GM23338 (cell line): ENCODE measurements around the gene EPHB2. TPM values are rescaled to one million over a fixed set of nuclear protein-coding genes. Genes with fewer than 3 reads are reported as not detected.

Experiments
- ATAC-seq: fragments of 200-7000 bp; cut with Tn5 transposase; 3 replicates; pipeline ENCODE4 v1.9.1; 2020
- DNase-seq: peaks from one replicate; pipeline ENCODE4 v3.0.0-alpha.2; 2015; ENCODE audit warnings: low spot score
- H2AFZ ChIP-seq: fragments of 200-600 bp; sonication (generic); 2 replicates; pipeline ENCODE4 v1.8.0; 2016; ENCODE audit warnings: antibody characterized with exemption, mild to moderate bottlenecking, moderate library complexity
- H3F3A ChIP-seq: fragments of 200-600 bp; sonication (generic); replicated peaks from 2 replicates; pipeline ENCODE4 v1.8.0; 2017; ENCODE audit warnings: antibody characterized with exemption, mixed run types, low read depth
- H3K27ac ChIP-seq: fragments of 200-600 bp; sonication (generic); 2 replicates; pipeline ENCODE4 v1.6.1; 2016; ENCODE audit warnings: low read depth
- H3K27me3 ChIP-seq: fragments of 200-600 bp; sonication (generic); 2 replicates; pipeline ENCODE4 v1.8.0; 2016; ENCODE audit warnings: mild to moderate bottlenecking, mixed run types, moderate library complexity; ENCODE audit not compliant: insufficient read depth
- H3K36me3 ChIP-seq: fragments of 200-600 bp; sonication (generic); 2 replicates; pipeline ENCODE4 v1.8.0; 2016; ENCODE audit warnings: mild to moderate bottlenecking; ENCODE audit not compliant: insufficient read depth
- H3K4me1 ChIP-seq: fragments of 200-600 bp; sonication (generic); 2 replicates; pipeline ENCODE4 v1.8.0; 2016; ENCODE audit warnings: mild to moderate bottlenecking, moderate library complexity; ENCODE audit not compliant: insufficient read depth
- H3K4me2 ChIP-seq: fragments of 200-600 bp; sonication (generic); 2 replicates; pipeline ENCODE4 v1.7.1; 2017; ENCODE audit warnings: mixed run types
- H3K4me3 ChIP-seq: fragments of 200-600 bp; sonication (generic); 2 replicates; pipeline ENCODE4 v1.6.1; 2016; ENCODE audit warnings: mixed run types
- H3K79me2 ChIP-seq: fragments of 200-600 bp; sonication (generic); replicated peaks from 2 replicates; pipeline ENCODE4 v1.8.0; 2017; ENCODE audit warnings: mild to moderate bottlenecking; ENCODE audit not compliant: insufficient read depth
- H3K9me2 ChIP-seq: fragments of 200-600 bp; sonication (generic); 2 replicates; pipeline ENCODE4 v1.8.0; 2017; ENCODE audit not compliant: insufficient read depth
- H4K20me1 ChIP-seq: fragments of 200-600 bp; sonication (generic); replicated peaks from 2 replicates; pipeline ENCODE4 v1.8.0; 2017; ENCODE audit warnings: mild to moderate bottlenecking; ENCODE audit not compliant: insufficient read depth
- H3K27ac Mint-ChIP-seq: 2 replicates; pipeline ENCODE4 v1.8.0; 2020; ENCODE audit warnings: inconsistent platforms, mild to moderate bottlenecking, moderate library complexity, mixed read lengths
- H3K27me3 Mint-ChIP-seq: 3 replicates; pipeline ENCODE4 v1.8.0; 2022; ENCODE audit warnings: low read depth, mild to moderate bottlenecking, moderate library complexity, mixed read lengths, inconsistent platforms; ENCODE audit not compliant: insufficient read depth, poor library complexity
- H3K36me3 Mint-ChIP-seq: 3 replicates; pipeline ENCODE4 v1.8.0; 2021; ENCODE audit warnings: low read depth, mild to moderate bottlenecking, inconsistent platforms, moderate library complexity, mixed read lengths
- H3K4me1 Mint-ChIP-seq: 3 replicates; pipeline ENCODE4 v1.8.0; 2020; ENCODE audit warnings: mild to moderate bottlenecking, inconsistent platforms, mixed read lengths
- H3K4me3 Mint-ChIP-seq: 3 replicates; pipeline ENCODE4 v1.8.0; 2021; ENCODE audit warnings: moderate library complexity, mild to moderate bottlenecking, inconsistent platforms, mixed read lengths
- H3K9me3 Mint-ChIP-seq: 3 replicates; pipeline ENCODE4 v1.8.0; 2020; ENCODE audit warnings: moderate library complexity, mild to moderate bottlenecking, inconsistent platforms, mixed read lengths
- EZH2 ChIP-seq: fragments of 200-600 bp; sonication (generic); IDR thresholded peaks from one replicate; pipeline ENCODE4 v1.8.0; 2017; ENCODE audit warnings: antibody characterized with exemption, mild to moderate bottlenecking, low read depth; ENCODE audit not compliant: unreplicated experiment
- EZH2phosphoT487 ChIP-seq: fragments of 200-600 bp; sonication (generic); IDR thresholded peaks from one replicate; pipeline ENCODE4 v1.8.1; 2018; ENCODE audit warnings: antibody characterized with exemption; ENCODE audit not compliant: unreplicated experiment
- POLR2AphosphoS5 ChIP-seq: IDR thresholded peaks from 2 replicates; pipeline ENCODE4 v1.6.1; 2016; ENCODE audit warnings: antibody characterized with exemption, low read depth
- STAT1 ChIP-seq: IDR thresholded peaks from one replicate; pipeline ENCODE4 v1.6.1; 2016; ENCODE audit warnings: antibody characterized with exemption; ENCODE audit not compliant: unreplicated experiment
- ZNF114 ChIP-seq: fragments of 250-450 bp; sonication (Bioruptor Pico); IDR thresholded peaks from 2 replicates; pipeline ENCODE4 v1.5.0; 2020; ENCODE audit warnings: mild to moderate bottlenecking, moderate library complexity
- ZNF331 ChIP-seq: fragments of 250-450 bp; sonication (Bioruptor Pico); IDR thresholded peaks from 2 replicates; pipeline ENCODE4 v1.5.0; 2020; ENCODE audit warnings: low read depth, mild to moderate bottlenecking, moderate library complexity
- polyA plus RNA-seq: library from polyadenylated mRNA; unstranded; fragments of >200 nt; fragmentation: Nextera tagmentation; extraction: Ambion mirVana; gene quantifications from 2 replicates; pipeline ENCODE4 v1.2.1, GENCODE V29; 2016
- total RNA-seq: library from RNA; depleted of rRNA; stranded (reverse); fragments of >200 nt; shearing (Covaris generic); gene quantifications from 2 replicates; pipeline ENCODE4 v1.2.3, GENCODE V29; 2014
- TF ChIP-seq, protein P1 (sequence below): fragments of 250-450 bp; sonication (Bioruptor Pico); IDR thresholded peaks from 2 replicates; pipeline ENCODE4 v1.5.0; 2020; ENCODE audit warnings: mild to moderate bottlenecking, moderate library complexity
- TF ChIP-seq, protein P2 (sequence below): IDR thresholded peaks from 2 replicates; pipeline ENCODE4 v1.6.1; 2016; ENCODE audit warnings: antibody characterized with exemption
- TF ChIP-seq, protein P3 (sequence below): IDR thresholded peaks from one replicate; pipeline ENCODE4 v1.6.1; 2018; ENCODE audit warnings: antibody characterized with exemption; ENCODE audit not compliant: unreplicated experiment

Gene EPHB2
- total and polyA plus RNA-seq, 2 experiments from 2014 or later, result 4.1 to 20.1 TPM

DNA sequence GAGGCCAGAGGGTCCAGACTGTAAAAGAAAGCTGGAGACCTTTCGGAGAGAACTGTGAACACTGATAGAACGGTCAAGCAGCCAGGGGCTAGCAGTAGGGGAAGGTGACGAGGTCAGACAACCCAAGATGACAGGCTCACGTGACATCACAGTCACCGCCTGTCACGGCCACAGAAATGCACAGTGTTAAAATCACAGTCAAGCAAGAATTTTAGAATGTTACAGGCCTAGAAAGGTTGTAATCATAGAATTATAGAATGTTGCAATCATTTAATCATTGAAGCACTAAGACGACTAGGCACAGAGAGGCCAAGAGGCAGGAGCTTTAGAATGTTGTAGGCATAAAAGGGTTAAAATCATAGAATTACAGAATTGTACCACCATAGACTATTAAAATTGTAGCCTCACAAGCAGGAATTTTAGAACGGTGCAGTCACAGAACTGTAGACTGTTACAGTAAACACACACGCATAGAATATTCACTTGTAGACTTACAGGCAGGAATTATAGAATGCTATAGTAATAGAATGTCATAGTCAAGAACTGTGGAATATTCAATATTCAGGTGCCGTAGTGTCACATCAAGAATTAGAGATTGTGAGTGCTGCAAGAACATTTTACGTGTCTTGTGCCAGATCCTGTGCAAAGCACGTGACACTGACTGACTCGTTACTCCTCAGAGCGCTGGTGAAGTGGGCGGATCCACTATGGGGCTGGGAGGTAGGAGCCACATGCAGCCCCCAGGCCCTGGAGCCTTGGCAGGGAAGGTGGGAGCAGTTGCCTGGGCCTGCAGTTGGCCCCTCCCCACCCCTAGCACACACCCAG lies 118.1 kb downstream of the EPHB2 start:
- Mint-ChIP-seq H3K36me3 (no peaks in the 10 kb centered on the region), H3K4me1 (peaks cover 40% of the 10 kb centered on the region), H3K9me3 (no peaks in the 10 kb centered on the region), H3K4me3 (no peak overlapping the region), H3K27ac (no peak overlapping the region), H3K27me3 (peaks cover 13% of the 10 kb centered on the region)
- Histone ChIP-seq H3K4me1 (peaks cover 24% of the 10 kb centered on the region), H3K27ac (no peak overlapping the region), H3K79me2 (no peaks in the 10 kb centered on the region), H2AFZ (no peak overlapping the region), H3K9me2 (no peaks in the 10 kb centered on the region), H3K4me3 (no peak overlapping the region), H3F3A (no peaks in the 10 kb centered on the region), H3K27me3 (no peaks in the 10 kb centered on the region), H3K36me3 (no peaks in the 10 kb centered on the region), H3K4me2 (no peak overlapping the region), H4K20me1 (no peaks in the 10 kb centered on the region; the same call in 1 of the 2 replicates)
- DNase-seq (no peak), ATAC-seq (peak; percentile 42)
- TF ChIP-seq, protein P1, sequence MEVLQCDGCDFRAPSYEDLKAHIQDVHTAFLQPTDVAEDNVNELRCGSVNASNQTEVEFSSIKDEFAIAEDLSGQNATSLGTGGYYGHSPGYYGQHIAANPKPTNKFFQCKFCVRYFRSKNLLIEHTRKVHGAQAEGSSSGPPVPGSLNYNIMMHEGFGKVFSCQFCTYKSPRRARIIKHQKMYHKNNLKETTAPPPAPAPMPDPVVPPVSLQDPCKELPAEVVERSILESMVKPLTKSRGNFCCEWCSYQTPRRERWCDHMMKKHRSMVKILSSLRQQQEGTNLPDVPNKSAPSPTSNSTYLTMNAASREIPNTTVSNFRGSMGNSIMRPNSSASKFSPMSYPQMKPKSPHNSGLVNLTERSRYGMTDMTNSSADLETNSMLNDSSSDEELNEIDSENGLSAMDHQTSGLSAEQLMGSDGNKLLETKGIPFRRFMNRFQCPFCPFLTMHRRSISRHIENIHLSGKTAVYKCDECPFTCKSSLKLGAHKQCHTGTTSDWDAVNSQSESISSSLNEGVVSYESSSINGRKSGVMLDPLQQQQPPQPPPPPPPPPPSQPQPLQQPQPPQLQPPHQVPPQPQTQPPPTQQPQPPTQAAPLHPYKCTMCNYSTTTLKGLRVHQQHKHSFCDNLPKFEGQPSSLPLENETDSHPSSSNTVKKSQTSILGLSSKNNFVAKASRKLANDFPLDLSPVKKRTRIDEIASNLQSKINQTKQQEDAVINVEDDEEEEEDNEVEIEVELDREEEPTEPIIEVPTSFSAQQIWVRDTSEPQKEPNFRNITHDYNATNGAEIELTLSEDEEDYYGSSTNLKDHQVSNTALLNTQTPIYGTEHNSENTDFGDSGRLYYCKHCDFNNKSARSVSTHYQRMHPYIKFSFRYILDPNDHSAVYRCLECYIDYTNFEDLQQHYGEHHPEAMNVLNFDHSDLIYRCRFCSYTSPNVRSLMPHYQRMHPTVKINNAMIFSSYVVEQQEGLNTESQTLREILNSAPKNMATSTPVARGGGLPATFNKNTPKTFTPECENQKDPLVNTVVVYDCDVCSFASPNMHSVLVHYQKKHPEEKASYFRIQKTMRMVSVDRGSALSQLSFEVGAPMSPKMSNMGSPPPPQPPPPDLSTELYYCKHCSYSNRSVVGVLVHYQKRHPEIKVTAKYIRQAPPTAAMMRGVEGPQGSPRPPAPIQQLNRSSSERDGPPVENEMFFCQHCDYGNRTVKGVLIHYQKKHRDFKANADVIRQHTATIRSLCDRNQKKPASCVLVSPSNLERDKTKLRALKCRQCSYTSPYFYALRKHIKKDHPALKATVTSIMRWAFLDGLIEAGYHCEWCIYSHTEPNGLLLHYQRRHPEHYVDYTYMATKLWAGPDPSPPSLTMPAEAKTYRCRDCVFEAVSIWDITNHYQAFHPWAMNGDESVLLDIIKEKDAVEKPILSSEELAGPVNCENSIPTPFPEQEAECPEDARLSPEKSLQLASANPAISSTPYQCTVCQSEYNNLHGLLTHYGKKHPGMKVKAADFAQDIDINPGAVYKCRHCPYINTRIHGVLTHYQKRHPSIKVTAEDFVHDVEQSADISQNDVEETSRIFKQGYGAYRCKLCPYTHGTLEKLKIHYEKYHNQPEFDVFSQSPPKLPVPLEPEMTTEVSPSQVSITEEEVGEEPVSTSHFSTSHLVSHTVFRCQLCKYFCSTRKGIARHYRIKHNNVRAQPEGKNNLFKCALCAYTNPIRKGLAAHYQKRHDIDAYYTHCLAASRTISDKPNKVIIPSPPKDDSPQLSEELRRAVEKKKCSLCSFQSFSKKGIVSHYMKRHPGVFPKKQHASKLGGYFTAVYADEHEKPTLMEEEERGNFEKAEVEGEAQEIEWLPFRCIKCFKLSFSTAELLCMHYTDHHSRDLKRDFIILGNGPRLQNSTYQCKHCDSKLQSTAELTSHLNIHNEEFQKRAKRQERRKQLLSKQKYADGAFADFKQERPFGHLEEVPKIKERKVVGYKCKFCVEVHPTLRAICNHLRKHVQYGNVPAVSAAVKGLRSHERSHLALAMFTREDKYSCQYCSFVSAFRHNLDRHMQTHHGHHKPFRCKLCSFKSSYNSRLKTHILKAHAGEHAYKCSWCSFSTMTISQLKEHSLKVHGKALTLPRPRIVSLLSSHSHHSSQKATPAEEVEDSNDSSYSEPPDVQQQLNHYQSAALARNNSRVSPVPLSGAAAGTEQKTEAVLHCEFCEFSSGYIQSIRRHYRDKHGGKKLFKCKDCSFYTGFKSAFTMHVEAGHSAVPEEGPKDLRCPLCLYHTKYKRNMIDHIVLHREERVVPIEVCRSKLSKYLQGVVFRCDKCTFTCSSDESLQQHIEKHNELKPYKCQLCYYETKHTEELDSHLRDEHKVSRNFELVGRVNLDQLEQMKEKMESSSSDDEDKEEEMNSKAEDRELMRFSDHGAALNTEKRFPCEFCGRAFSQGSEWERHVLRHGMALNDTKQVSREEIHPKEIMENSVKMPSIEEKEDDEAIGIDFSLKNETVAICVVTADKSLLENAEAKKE (CRISPR knock-in tag), result no peak
- no peak for TF ChIP-seq EZH2phosphoT487

DNA sequence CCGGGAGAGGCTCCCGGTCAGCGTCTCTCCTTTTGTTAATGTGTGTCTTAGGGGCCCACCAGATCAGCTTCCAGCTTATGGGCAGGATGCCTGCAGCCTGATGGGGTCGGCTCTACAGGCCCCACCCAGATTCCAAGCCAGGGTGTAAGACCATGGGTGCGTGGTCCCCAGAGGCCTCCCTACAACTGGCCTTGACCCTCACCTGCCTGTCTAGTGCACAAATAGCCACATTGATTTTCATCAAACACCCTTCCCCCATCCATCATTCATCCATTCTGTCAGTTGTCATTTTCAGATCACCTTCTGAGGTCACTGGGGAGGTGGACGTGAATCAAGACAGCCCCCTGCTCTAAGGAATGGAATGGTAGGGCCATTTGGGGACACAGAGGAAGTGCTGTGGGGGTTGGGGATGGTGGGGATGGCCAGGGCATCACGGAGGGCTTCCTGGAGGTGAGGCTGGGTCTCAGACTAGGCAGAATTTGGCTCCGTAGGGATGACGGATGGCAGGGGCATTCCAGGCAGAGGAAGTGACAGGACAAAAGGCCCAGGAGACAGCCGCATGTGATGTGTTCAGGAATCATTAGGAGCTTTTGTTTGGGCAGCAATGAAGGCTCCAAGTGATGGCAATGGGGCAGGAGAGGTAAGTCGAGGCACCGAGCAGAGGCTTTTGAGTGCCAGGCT lies 118.8 kb downstream of the EPHB2 start:
- Mint-ChIP-seq H3K36me3 (no peaks in the 10 kb centered on the region), H3K27me3 (peaks cover 13% of the 10 kb centered on the region), H3K4me1 (peaks cover 40% of the 10 kb centered on the region), H3K9me3 (no peaks in the 10 kb centered on the region), H3K4me3 (no peak overlapping the region), H3K27ac (0 out of 2 replicates have a peak overlapping the region, but pooled peaks have one; percentile 19)
- no peak for ATAC-seq
- Histone ChIP-seq H3K4me3 (no peak overlapping the region), H2AFZ (no peak overlapping the region), H3K36me3 (no peaks in the 10 kb centered on the region), H3K4me1 (peaks cover 24% of the 10 kb centered on the region), H4K20me1 (no peaks in the 10 kb centered on the region; the same call in 1 of the 2 replicates), H3F3A (no peaks in the 10 kb centered on the region), H3K79me2 (no peaks in the 10 kb centered on the region), H3K27me3 (no peaks in the 10 kb centered on the region), H3K9me2 (no peaks in the 10 kb centered on the region), H3K4me2 (no peak overlapping the region), H3K27ac (no peak overlapping the region)
- DNase-seq, result no peak
- TF ChIP-seq POLR2AphosphoS5 (no peak), ZNF331 (CRISPR knock-in tag) (no peak), STAT1 (no peak), ZNF114 (CRISPR knock-in tag) (no peak), EZH2 (no peak)
- TF ChIP-seq, protein P2, sequence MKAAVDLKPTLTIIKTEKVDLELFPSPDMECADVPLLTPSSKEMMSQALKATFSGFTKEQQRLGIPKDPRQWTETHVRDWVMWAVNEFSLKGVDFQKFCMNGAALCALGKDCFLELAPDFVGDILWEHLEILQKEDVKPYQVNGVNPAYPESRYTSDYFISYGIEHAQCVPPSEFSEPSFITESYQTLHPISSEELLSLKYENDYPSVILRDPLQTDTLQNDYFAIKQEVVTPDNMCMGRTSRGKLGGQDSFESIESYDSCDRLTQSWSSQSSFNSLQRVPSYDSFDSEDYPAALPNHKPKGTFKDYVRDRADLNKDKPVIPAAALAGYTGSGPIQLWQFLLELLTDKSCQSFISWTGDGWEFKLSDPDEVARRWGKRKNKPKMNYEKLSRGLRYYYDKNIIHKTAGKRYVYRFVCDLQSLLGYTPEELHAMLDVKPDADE, result no peak
- TF ChIP-seq, protein P3, sequence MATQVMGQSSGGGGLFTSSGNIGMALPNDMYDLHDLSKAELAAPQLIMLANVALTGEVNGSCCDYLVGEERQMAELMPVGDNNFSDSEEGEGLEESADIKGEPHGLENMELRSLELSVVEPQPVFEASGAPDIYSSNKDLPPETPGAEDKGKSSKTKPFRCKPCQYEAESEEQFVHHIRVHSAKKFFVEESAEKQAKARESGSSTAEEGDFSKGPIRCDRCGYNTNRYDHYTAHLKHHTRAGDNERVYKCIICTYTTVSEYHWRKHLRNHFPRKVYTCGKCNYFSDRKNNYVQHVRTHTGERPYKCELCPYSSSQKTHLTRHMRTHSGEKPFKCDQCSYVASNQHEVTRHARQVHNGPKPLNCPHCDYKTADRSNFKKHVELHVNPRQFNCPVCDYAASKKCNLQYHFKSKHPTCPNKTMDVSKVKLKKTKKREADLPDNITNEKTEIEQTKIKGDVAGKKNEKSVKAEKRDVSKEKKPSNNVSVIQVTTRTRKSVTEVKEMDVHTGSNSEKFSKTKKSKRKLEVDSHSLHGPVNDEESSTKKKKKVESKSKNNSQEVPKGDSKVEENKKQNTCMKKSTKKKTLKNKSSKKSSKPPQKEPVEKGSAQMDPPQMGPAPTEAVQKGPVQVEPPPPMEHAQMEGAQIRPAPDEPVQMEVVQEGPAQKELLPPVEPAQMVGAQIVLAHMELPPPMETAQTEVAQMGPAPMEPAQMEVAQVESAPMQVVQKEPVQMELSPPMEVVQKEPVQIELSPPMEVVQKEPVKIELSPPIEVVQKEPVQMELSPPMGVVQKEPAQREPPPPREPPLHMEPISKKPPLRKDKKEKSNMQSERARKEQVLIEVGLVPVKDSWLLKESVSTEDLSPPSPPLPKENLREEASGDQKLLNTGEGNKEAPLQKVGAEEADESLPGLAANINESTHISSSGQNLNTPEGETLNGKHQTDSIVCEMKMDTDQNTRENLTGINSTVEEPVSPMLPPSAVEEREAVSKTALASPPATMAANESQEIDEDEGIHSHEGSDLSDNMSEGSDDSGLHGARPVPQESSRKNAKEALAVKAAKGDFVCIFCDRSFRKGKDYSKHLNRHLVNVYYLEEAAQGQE, result no peak
